Measurements from ENCODE around the gene PARP8. TPM values are rescaled to one million over a fixed set of nuclear protein-coding genes. Genes with fewer than 3 reads are reported as not detected.

The PARP8 gene
- total and polyA plus RNA-seq, 3 experiments from 2014 or later, result 55.4 to 142 (median 58.4) TPM

GRCh38 chr5:50824109-50824508 lies 157.7 kb downstream of the PARP8 start:
- peaks cover 57% of the 10 kb centered on the region for H3K36me3 ChIP-seq (ENCODE audit: insufficient read depth, low read length)
- no peak overlapping the region for H3K4me3 ChIP-seq (ENCODE audit: low read length)
- Mint-ChIP-seq H3K4me1 (peaks cover 20 to 40% (median 38%) of the 10 kb centered on the region in 3 donors), H3K27me3 (no peaks in the 10 kb centered on the region), H3K4me3 (no peak overlapping the region), H3K27ac (peak overlapping the region in 6 of 8 donors; percentile 4 to 82 (median 66)), H3K36me3 (peaks cover 20 to 91% (median 39%) of the 10 kb centered on the region in 3 donors), H3K9me3 (no peaks in the 10 kb centered on the region)
- no peak overlapping the region for H3K27ac ChIP-seq (ENCODE audit: low read depth, low read length)
- H3K4me1 ChIP-seq (ENCODE audit: insufficient read depth, low read length), result no peaks in the 10 kb centered on the region
- DNase-seq, result no peak
- POLR2A ChIA-PET, result no interaction called here
- H3K9me3 ChIP-seq (ENCODE audit: low read length), result no peaks in the 10 kb centered on the region
- no peaks in the 10 kb centered on the region for H3K27me3 ChIP-seq (ENCODE audit: insufficient read depth, low read length, poor library complexity, severe bottlenecking)
- CTCF ChIA-PET, result no interaction called here

- no peak overlapping the region for H3K27ac ChIP-seq (ENCODE audit: low read depth, low read length)
- H3K9me3 ChIP-seq (ENCODE audit: low read length), result no peaks in the 10 kb centered on the region
- H3K36me3 ChIP-seq (ENCODE audit: insufficient read depth, low read length), result peaks cover 48% of the 10 kb centered on the region
- no peak for DNase-seq
- Mint-ChIP-seq H3K27ac (peak overlapping the region in 2 of 8 donors; percentile 17 to 50), H3K4me3 (no peak overlapping the region), H3K4me1 (peaks cover 12 to 20% (median 19%) of the 10 kb centered on the region in 3 donors), H3K27me3 (no peaks in the 10 kb centered on the region), H3K36me3 (peaks cover 23 to 88% (median 34%) of the 10 kb centered on the region in 3 donors), H3K9me3 (no peaks in the 10 kb centered on the region)
- no peak overlapping the region for H3K4me3 ChIP-seq (ENCODE audit: low read length)
- no peaks in the 10 kb centered on the region for H3K4me1 ChIP-seq (ENCODE audit: insufficient read depth, low read length)
- CTCF ChIA-PET, result no interaction called here
- POLR2A ChIA-PET, result no interaction called here
- no peaks in the 10 kb centered on the region for H3K27me3 ChIP-seq (ENCODE audit: insufficient read depth, low read length, poor library complexity, severe bottlenecking)
These were observed 161.2 kb downstream of the PARP8 start for GRCh38 chr5:50827516-50828247.

GRCh38 chr5:50829023-50829422 lies 162.6 kb downstream of the PARP8 start:
- H3K27me3 ChIP-seq (ENCODE audit: insufficient read depth, low read length, poor library complexity, severe bottlenecking), result no peaks in the 10 kb centered on the region
- H3K27ac ChIP-seq (ENCODE audit: low read depth, low read length), result no peak overlapping the region
- Mint-ChIP-seq H3K27me3 (no peaks in the 10 kb centered on the region), H3K36me3 (peaks cover 23 to 85% (median 31%) of the 10 kb centered on the region in 3 donors), H3K4me3 (no peak overlapping the region), H3K27ac (peak overlapping the region in 5 of 8 donors; percentile 5 to 38 (median 13)), H3K9me3 (no peaks in the 10 kb centered on the region), H3K4me1 (peaks cover 9 to 18% (median 14%) of the 10 kb centered on the region in 3 donors)
- ChIA-PET POLR2A (no interaction called here), CTCF (no interaction called here)
- H3K9me3 ChIP-seq (ENCODE audit: low read length), result no peaks in the 10 kb centered on the region
- DNase-seq, result no peak
- peaks cover 37% of the 10 kb centered on the region for H3K36me3 ChIP-seq (ENCODE audit: insufficient read depth, low read length)
- no peaks in the 10 kb centered on the region for H3K4me1 ChIP-seq (ENCODE audit: insufficient read depth, low read length)
- H3K4me3 ChIP-seq (ENCODE audit: low read length), result no peak overlapping the region

GRCh38 chr5:50832657-50833284 lies 166.3 kb downstream of the PARP8 start:
- Histone ChIP-seq H3K9me3 (ENCODE audit: low read length) (no peaks in the 10 kb centered on the region), H3K27ac (ENCODE audit: low read depth, low read length) (no peak overlapping the region), H3K36me3 (ENCODE audit: insufficient read depth, low read length) (peaks cover 29% of the 10 kb centered on the region), H3K4me1 (ENCODE audit: insufficient read depth, low read length) (no peaks in the 10 kb centered on the region), H3K27me3 (ENCODE audit: insufficient read depth, low read length, poor library complexity, severe bottlenecking) (no peaks in the 10 kb centered on the region), H3K4me3 (ENCODE audit: low read length) (no peak overlapping the region)
- H3K9me3 Mint-ChIP-seq, result no peaks in the 10 kb centered on the region
- CTCF ChIA-PET, result no interaction called here
- no peaks in the 10 kb centered on the region for H3K27me3 Mint-ChIP-seq
- peak overlapping the region in 3 of 8 donors; percentile 36 to 77 (median 52) for H3K27ac Mint-ChIP-seq
- POLR2A ChIA-PET, result no interaction called here
- DNase-seq, result no peak
- no peak overlapping the region for H3K4me3 Mint-ChIP-seq
- peaks cover 20 to 84% (median 42%) of the 10 kb centered on the region in 3 donors for H3K36me3 Mint-ChIP-seq
- H3K4me1 Mint-ChIP-seq, result peaks cover 0 to 6% (median 4%) of the 10 kb centered on the region in 3 donors

GRCh38 chr5:50836356-50836755 lies 169.9 kb downstream of the PARP8 start:
- no peak overlapping the region for H3K27ac ChIP-seq (ENCODE audit: low read depth, low read length)
- no peak overlapping the region for H3K4me3 Mint-ChIP-seq
- H3K9me3 Mint-ChIP-seq, result no peaks in the 10 kb centered on the region
- H3K27ac Mint-ChIP-seq, result peak overlapping the region in 2 of 8 donors; percentile 30 to 79
- H3K27me3 ChIP-seq (ENCODE audit: insufficient read depth, low read length, poor library complexity, severe bottlenecking), result no peaks in the 10 kb centered on the region
- no peaks in the 10 kb centered on the region for H3K27me3 Mint-ChIP-seq
- H3K4me1 Mint-ChIP-seq, result peaks cover 0 to 10% (median 3%) of the 10 kb centered on the region in 3 donors
- no peaks in the 10 kb centered on the region for H3K4me1 ChIP-seq (ENCODE audit: insufficient read depth, low read length)
- H3K4me3 ChIP-seq (ENCODE audit: low read length), result no peak overlapping the region
- DNase-seq, result no peak
- peaks cover 4 to 88% (median 32%) of the 10 kb centered on the region in 3 donors for H3K36me3 Mint-ChIP-seq
- POLR2A ChIA-PET, result interaction anchor here (1.0 kb wide), 1 partner anchor 18 kb away, joined by 4 read pairs; no protein-coding TSS in a partner anchor
- CTCF ChIA-PET, result interaction anchor here (1.2 kb wide), 1 partner anchor 50 kb away, joined by 4 read pairs; no protein-coding TSS in a partner anchor
- peaks cover 30% of the 10 kb centered on the region for H3K36me3 ChIP-seq (ENCODE audit: insufficient read depth, low read length)
- H3K9me3 ChIP-seq (ENCODE audit: low read length), result no peaks in the 10 kb centered on the region

- Mint-ChIP-seq H3K27me3 (no peaks in the 10 kb centered on the region), H3K4me3 (no peak overlapping the region), H3K27ac (peak overlapping the region in 6 of 8 donors; percentile 6 to 77 (median 37)), H3K9me3 (no peaks in the 10 kb centered on the region), H3K36me3 (peaks cover 9 to 86% (median 37%) of the 10 kb centered on the region in 3 donors), H3K4me1 (peaks cover 0 to 10% (median 3%) of the 10 kb centered on the region in 3 donors)
- CTCF ChIA-PET, result no interaction called here
- Histone ChIP-seq H3K27ac (ENCODE audit: low read depth, low read length) (no peak overlapping the region), H3K4me1 (ENCODE audit: insufficient read depth, low read length) (no peaks in the 10 kb centered on the region), H3K4me3 (ENCODE audit: low read length) (no peak overlapping the region), H3K27me3 (ENCODE audit: insufficient read depth, low read length, poor library complexity, severe bottlenecking) (no peaks in the 10 kb centered on the region), H3K36me3 (ENCODE audit: insufficient read depth, low read length) (peaks cover 25% of the 10 kb centered on the region), H3K9me3 (ENCODE audit: low read length) (no peaks in the 10 kb centered on the region)
- DNase-seq, result no peak
- POLR2A ChIA-PET, result no interaction called here
These were observed 173.0 kb downstream of the PARP8 start for GRCh38 chr5:50839472-50839871.

- no peaks in the 10 kb centered on the region for H3K4me1 ChIP-seq (ENCODE audit: insufficient read depth, low read length)
- Mint-ChIP-seq H3K27me3 (no peaks in the 10 kb centered on the region), H3K4me3 (no peak overlapping the region), H3K4me1 (peaks cover 3 to 8% (median 3%) of the 10 kb centered on the region in 3 donors), H3K36me3 (peaks cover 7 to 65% (median 19%) of the 10 kb centered on the region in 3 donors), H3K9me3 (no peaks in the 10 kb centered on the region), H3K27ac (no peak overlapping the region)
- DNase-seq, result no peak
- peaks cover 21% of the 10 kb centered on the region for H3K36me3 ChIP-seq (ENCODE audit: insufficient read depth, low read length)
- no peaks in the 10 kb centered on the region for H3K9me3 ChIP-seq (ENCODE audit: low read length)
- no peak overlapping the region for H3K4me3 ChIP-seq (ENCODE audit: low read length)
- CTCF ChIA-PET, result no interaction called here
- POLR2A ChIA-PET, result no interaction called here
- no peaks in the 10 kb centered on the region for H3K27me3 ChIP-seq (ENCODE audit: insufficient read depth, low read length, poor library complexity, severe bottlenecking)
- H3K27ac ChIP-seq (ENCODE audit: low read depth, low read length), result no peak overlapping the region
These were observed 176.7 kb downstream of the PARP8 start for GRCh38 chr5:50843091-50843490.

- H3K4me1 ChIP-seq (ENCODE audit: insufficient read depth, low read length), result no peaks in the 10 kb centered on the region
- CTCF ChIA-PET, result no interaction called here
- no peaks in the 10 kb centered on the region for H3K27me3 ChIP-seq (ENCODE audit: insufficient read depth, low read length, poor library complexity, severe bottlenecking)
- H3K36me3 ChIP-seq (ENCODE audit: insufficient read depth, low read length), result peaks cover 7% of the 10 kb centered on the region
- no peak overlapping the region for H3K4me3 ChIP-seq (ENCODE audit: low read length)
- peaks cover 0 to 5% (median 0%) of the 10 kb centered on the region in 3 donors for H3K4me1 Mint-ChIP-seq
- DNase-seq, result no peak
- H3K4me3 Mint-ChIP-seq, result no peak overlapping the region
- no peak overlapping the region for H3K27ac ChIP-seq (ENCODE audit: low read depth, low read length)
- H3K27me3 Mint-ChIP-seq, result no peaks in the 10 kb centered on the region
- POLR2A ChIA-PET, result no interaction called here
- H3K9me3 ChIP-seq (ENCODE audit: low read length), result no peaks in the 10 kb centered on the region
- peak overlapping the region in 2 of 8 donors; percentile 2 to 77 for H3K27ac Mint-ChIP-seq
- no peaks in the 10 kb centered on the region for H3K9me3 Mint-ChIP-seq
- peaks cover 7 to 36% (median 13%) of the 10 kb centered on the region in 3 donors for H3K36me3 Mint-ChIP-seq
These were observed 179.8 kb downstream of the PARP8 start for GRCh38 chr5:50846261-50846660.
